HG03175 (cell line): ENCODE measurements around the gene ZNF544.
"Not testable (repeated sequence)": the region's sequence is repeated elsewhere in the genome, so short reads cannot be mapped to it uniquely, and the experiment has no call there.

Experiments
- ATAC-seq: cut with Tn5 transposase; IDR thresholded peaks from one replicate; pipeline ENCODE4 v1.9.1; 2021; ENCODE audit warnings: mild to moderate bottlenecking, moderate library complexity; ENCODE audit not compliant: unreplicated experiment

The ZNF544 gene

GRCh38 chr19:58304748-58305064 is 76.0 kb downstream of the ZNF544 start:
- ATAC-seq, result no peak

DNA sequence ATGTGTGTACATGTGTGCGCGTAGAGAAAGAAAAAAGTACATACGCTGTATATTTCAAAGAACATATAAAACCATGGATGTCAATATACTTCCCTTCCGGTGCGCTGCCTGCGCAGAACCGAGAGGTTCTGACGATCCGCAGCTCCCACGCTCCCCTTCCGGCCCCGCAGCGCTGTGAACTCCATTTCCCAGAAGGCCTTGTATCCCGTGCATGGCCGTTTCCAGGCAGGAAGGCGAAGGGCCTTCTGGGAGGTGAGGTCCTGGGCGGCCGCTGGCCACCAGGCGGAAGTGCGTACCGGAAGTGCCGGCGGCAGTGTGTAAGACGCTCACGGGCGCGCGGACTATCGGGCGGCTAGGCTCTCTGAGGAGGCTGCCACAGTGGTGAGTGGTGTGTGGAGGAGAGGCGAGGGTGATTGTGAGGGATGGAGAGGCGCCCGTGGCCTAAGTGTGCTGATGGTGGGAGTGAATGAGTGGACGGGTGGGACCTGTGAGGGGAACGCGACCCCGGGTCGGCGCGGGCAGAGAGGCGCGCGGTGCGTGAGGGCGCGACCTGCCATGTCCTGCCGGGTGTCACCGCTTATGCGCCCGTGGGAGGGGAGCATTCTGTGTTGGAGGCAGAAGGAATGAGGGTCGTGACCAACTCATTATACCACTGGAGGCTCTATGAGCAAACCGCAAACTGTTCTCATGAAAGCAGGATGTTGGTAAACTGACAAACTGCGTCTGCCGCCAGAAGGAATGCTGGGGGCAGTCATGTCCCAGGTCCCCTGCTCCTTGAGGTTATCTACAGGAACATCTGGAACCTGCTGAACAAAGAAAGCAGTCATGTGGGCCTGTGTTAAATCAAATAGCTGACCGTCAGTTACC is 76.6 kb downstream of the ZNF544 start, which contains the start of gene ERVK3-1:
Gene ERVK3-1, plus strand, starts transcription at position 313 of the 867 bp plus-strand sequence. CDS start 6,792 bp downstream, outside the sequence.
- ATAC-seq, result peak; percentile 94

- no peak for ATAC-seq
These were observed 77.2 kb downstream of the ZNF544 start for GRCh38 chr19:58305932-58306323.

- no peak for ATAC-seq
These were observed 79.0 kb downstream of the ZNF544 start for GRCh38 chr19:58307736-58308135.

- not testable (repeated sequence) for ATAC-seq
These were observed 82.0 kb downstream of the ZNF544 start for GRCh38 chr19:58310685-58311084.

GRCh38 chr19:58311345-58311865 is 82.7 kb downstream of the ZNF544 start:
- ATAC-seq, result no peak
